A673 (cell line): ENCODE measurements around the gene ADAMTSL3. TPM values are rescaled to one million over a fixed set of nuclear protein-coding genes. Genes with fewer than 3 reads are reported as not detected.

Source experiments
- BruUV-seq: library from RNA; stranded (reverse); fragments of 400-500 nt; replicated peaks from 2 replicates; lab custom pipeline; 2021; lab: Mats Ljungman, UMichigan
- CTCF ChIA-PET: fragments of 300-600 bp; sonication (Branson Sonifier 250); formaldehyde crosslinking; loops from one replicate; lab custom pipeline; 2022; ENCODE audit warnings: antibody characterized with exemption; lab: Charles Lee
- POLR2A ChIA-PET: fragments of 300-600 bp; sonication (Branson Sonifier 250); formaldehyde crosslinking; loops from one replicate; lab custom pipeline; 2022; ENCODE audit warnings: antibody characterized with exemption; ENCODE audit not compliant: low non-redundant PET; lab: Charles Lee
- DNase-seq: peaks from one replicate; pipeline ENCODE4 v3.0.0-alpha.2; 2015; ENCODE audit warnings: low spot score
- H3K27ac ChIP-seq: fragments of 200-600 bp; sonication (generic); 2 replicates; pipeline ENCODE4 v1.5.1; 2016; ENCODE audit warnings: mixed run types, low read depth, mild to moderate bottlenecking, mixed read lengths, antibody characterized with exemption, low read length; ENCODE audit not compliant: poor library complexity, severe bottlenecking
- H3K27me3 ChIP-seq: fragments of 200-600 bp; sonication (generic); replicated peaks from 2 replicates; pipeline ENCODE4 v1.6.1; 2017; ENCODE audit warnings: mixed run types, low read depth, mild to moderate bottlenecking, mixed read lengths, antibody characterized with exemption, low read length; ENCODE audit not compliant: insufficient read depth, poor library complexity
- H3K36me3 ChIP-seq: fragments of 200-600 bp; sonication (generic); 2 replicates; pipeline ENCODE4 v1.6.1; 2016; ENCODE audit warnings: mixed run types, mild to moderate bottlenecking, mixed read lengths, antibody characterized with exemption, low read length; ENCODE audit not compliant: insufficient read depth, poor library complexity, severe bottlenecking
- H3K4me1 ChIP-seq: fragments of 200-600 bp; sonication (generic); 2 replicates; pipeline ENCODE4 v1.6.1; 2017; ENCODE audit warnings: mixed run types, mild to moderate bottlenecking, mixed read lengths, antibody characterized with exemption, low read length; ENCODE audit not compliant: insufficient read depth, poor library complexity, severe bottlenecking
- H3K4me3 ChIP-seq: fragments of 200-600 bp; sonication (generic); 2 replicates; pipeline ENCODE4 v1.5.1; 2016; ENCODE audit warnings: low read depth, mixed run types, mild to moderate bottlenecking, mixed read lengths, low read length; ENCODE audit not compliant: poor library complexity, severe bottlenecking
- H3K9me3 ChIP-seq: fragments of 200-600 bp; sonication (generic); 2 replicates; pipeline ENCODE4 v1.6.1; 2016; ENCODE audit warnings: mixed run types, low read depth, mild to moderate bottlenecking, mixed read lengths, antibody characterized with exemption, low read length; ENCODE audit not compliant: poor library complexity, severe bottlenecking
- EZH2 ChIP-seq: fragments of 200-600 bp; sonication (generic); IDR thresholded peaks from 2 replicates; pipeline ENCODE4 v1.6.1; 2017; ENCODE audit warnings: borderline replicate concordance, low read depth, mild to moderate bottlenecking, mixed read lengths, antibody characterized with exemption, low read length; ENCODE audit not compliant: poor library complexity, severe bottlenecking
- intact Hi-C: fragments of 100-400 bp; cut with micrococcal nuclease; formaldehyde crosslinking; loops from one replicate; pipeline ENCODE4 v1.10.0; 2022; ENCODE audit not compliant: unreplicated experiment
- total RNA-seq: library from RNA; stranded (reverse); gene quantifications from 2 replicates; pipeline ENCODE4 v1.2.3, GENCODE V29; 2021
- TF ChIP-seq, protein P1 (sequence below): fragments of 300-800, 200-600 bp; sonication (generic); conservative IDR thresholded peaks from 2 replicates; pipeline ENCODE4 v1.5.1; 2017; ENCODE audit warnings: low read depth, mild to moderate bottlenecking, antibody characterized with exemption, low read length, moderate library complexity, mixed read lengths

Gene ADAMTSL3
- total RNA-seq, 1 experiment from 2014 or later, result 0.95 TPM

DNA sequence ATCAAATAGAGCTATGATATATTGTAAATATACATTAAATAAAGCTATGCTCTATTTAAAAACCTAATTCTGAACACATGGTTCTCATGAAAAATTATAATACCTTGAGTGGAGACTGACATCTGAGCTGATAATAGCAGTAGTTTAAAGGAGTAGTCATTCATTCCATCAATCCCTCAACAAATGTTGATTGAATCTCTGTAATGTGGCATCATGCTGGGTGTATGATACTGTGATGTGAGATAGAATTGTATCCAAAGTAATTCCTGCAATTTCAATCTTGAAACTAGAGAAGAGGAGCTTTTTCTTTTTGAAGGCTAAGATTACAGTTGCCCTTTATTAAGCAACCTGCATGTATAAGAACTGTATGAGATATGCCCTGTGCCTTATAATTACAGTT lies 63.1 kb downstream of the ADAMTSL3 start:
- Histone ChIP-seq H3K9me3 (no peaks in the 10 kb centered on the region), H3K4me1 (no peaks in the 10 kb centered on the region), H3K36me3 (no peaks in the 10 kb centered on the region), H3K27me3 (no peaks in the 10 kb centered on the region), H3K4me3 (no peak overlapping the region), H3K27ac (no peak overlapping the region)
- TF ChIP-seq, protein P1, sequence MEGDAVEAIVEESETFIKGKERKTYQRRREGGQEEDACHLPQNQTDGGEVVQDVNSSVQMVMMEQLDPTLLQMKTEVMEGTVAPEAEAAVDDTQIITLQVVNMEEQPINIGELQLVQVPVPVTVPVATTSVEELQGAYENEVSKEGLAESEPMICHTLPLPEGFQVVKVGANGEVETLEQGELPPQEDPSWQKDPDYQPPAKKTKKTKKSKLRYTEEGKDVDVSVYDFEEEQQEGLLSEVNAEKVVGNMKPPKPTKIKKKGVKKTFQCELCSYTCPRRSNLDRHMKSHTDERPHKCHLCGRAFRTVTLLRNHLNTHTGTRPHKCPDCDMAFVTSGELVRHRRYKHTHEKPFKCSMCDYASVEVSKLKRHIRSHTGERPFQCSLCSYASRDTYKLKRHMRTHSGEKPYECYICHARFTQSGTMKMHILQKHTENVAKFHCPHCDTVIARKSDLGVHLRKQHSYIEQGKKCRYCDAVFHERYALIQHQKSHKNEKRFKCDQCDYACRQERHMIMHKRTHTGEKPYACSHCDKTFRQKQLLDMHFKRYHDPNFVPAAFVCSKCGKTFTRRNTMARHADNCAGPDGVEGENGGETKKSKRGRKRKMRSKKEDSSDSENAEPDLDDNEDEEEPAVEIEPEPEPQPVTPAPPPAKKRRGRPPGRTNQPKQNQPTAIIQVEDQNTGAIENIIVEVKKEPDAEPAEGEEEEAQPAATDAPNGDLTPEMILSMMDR, result no peak
- no peak for TF ChIP-seq EZH2
- POLR2A ChIA-PET, result interaction anchor here (0.6 kb wide), 1 partner anchor 126 kb away, joined by 8 read pairs; no protein-coding TSS in a partner anchor
- DNase-seq, result peak; percentile 6
- CTCF ChIA-PET, result no interaction called here
- BruUV-seq, result no TSS peak
- intact Hi-C loops, result no loop called here

DNA sequence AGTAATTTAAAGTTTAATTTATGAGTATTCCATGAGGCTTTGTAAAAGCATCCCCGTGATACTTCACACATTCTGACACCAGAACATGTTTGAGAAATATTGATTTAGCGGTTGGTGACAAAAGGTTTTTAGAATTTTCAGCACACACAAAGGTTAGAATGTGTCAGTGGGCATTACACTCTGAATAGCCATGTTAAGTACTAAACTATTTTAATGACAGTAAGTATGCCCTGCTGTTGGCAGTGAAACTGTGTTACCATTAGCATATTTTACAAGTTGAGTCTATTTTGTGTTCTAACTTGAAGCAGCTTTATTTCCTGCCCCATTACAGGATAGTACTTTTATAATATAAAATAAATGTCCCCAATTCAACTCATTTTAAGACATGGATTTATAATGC lies 66.5 kb downstream of the ADAMTSL3 start:
- H3K4me3 ChIP-seq, result no peak overlapping the region
- no peaks in the 10 kb centered on the region for H3K9me3 ChIP-seq
- H3K36me3 ChIP-seq, result no peaks in the 10 kb centered on the region
- POLR2A ChIA-PET, result no interaction called here
- H3K27me3 ChIP-seq, result no peaks in the 10 kb centered on the region
- intact Hi-C loops, result no loop called here
- CTCF ChIA-PET, result no interaction called here
- no TSS peak for BruUV-seq
- no peak for DNase-seq
- H3K27ac ChIP-seq, result no peak overlapping the region
- TF ChIP-seq, protein P1, result no peak
- no peaks in the 10 kb centered on the region for H3K4me1 ChIP-seq

DNA sequence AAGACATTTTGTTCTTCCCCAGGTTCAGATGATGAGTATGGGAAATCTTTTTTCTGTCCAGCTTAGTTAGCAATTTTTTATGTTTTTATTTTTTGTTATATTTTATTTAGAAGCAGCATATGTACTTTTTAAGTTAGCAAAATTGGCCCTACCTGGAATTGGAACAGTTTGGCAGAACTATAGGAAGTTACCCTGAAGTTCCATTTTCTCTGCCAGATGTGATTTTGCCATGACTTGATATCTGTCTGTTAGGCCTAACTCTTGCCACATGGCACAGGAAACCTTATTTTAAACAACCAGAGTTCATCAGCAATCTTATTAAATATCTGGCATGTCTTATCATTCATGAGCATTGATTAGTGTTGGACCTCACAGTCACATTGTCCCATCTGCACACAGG lies 67.1 kb downstream of the ADAMTSL3 start:
- POLR2A ChIA-PET, result no interaction called here
- BruUV-seq, result no TSS peak
- CTCF ChIA-PET, result no interaction called here
- intact Hi-C loops, result no loop called here
- H3K27me3 ChIP-seq, result no peaks in the 10 kb centered on the region
- H3K36me3 ChIP-seq, result no peaks in the 10 kb centered on the region
- DNase-seq, result no peak
- H3K9me3 ChIP-seq, result no peaks in the 10 kb centered on the region
- no peak overlapping the region for H3K4me3 ChIP-seq
- no peak for TF ChIP-seq EZH2
- TF ChIP-seq, protein P1, result no peak
- H3K4me1 ChIP-seq, result no peaks in the 10 kb centered on the region
- no peak overlapping the region for H3K27ac ChIP-seq
